ENCODE measurements around the gene DRC1.

DNA sequence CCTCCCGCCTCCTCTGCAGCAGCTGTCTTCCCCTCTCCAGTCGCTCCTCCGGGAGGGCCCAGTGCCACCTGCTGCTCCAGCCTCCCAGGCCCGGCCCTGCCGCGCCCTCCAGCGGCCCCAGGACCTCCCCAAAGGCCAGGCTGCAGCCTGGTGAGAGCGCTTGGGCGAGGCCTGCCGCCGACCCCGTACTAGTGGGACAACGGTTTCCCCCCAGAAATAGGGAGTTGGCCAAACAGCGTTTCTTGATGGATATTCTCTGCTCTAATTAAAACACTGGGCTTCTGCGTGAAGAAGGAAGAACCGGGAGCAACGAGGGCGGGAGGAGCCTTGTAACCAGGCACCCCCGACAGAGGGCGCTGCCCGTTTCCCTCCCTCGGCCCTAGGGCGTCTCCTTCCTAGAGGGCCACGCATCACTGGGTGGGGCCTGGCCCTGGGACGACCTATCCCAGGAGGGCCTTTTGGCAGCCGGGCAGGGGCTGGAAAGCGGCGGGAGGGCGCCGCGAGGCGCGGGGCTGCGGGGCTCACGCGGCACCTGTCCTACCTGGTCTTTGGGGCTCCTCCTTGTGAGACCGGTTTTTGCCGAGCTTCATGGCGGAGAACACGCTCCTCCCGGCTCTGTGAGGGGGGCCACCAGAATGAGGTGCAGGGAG is 101.6 kb downstream of the DRC1 start:
- TF ChIP-seq, protein P1, sequence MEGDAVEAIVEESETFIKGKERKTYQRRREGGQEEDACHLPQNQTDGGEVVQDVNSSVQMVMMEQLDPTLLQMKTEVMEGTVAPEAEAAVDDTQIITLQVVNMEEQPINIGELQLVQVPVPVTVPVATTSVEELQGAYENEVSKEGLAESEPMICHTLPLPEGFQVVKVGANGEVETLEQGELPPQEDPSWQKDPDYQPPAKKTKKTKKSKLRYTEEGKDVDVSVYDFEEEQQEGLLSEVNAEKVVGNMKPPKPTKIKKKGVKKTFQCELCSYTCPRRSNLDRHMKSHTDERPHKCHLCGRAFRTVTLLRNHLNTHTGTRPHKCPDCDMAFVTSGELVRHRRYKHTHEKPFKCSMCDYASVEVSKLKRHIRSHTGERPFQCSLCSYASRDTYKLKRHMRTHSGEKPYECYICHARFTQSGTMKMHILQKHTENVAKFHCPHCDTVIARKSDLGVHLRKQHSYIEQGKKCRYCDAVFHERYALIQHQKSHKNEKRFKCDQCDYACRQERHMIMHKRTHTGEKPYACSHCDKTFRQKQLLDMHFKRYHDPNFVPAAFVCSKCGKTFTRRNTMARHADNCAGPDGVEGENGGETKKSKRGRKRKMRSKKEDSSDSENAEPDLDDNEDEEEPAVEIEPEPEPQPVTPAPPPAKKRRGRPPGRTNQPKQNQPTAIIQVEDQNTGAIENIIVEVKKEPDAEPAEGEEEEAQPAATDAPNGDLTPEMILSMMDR (IDR thresholded peaks at IDR 0.05; ENCODE audit: low read depth, low read length, poor library complexity, severe bottlenecking), result peak; percentile 57
- TF ChIP-seq EZH2phosphoT487 (IDR thresholded peaks at IDR 0.05; ENCODE audit: borderline replicate concordance, low read length), result no peak

Measured in DOHH2 (cell line).